GM19238 (cell line): ENCODE results near the gene IRF9.

Experiments used
- DNase-seq: peaks from one replicate; pipeline ENCODE4 v3.0.0; 2011; ENCODE audit warnings: low spot score; ENCODE audit not compliant: insufficient read length

The IRF9 gene

DNA sequence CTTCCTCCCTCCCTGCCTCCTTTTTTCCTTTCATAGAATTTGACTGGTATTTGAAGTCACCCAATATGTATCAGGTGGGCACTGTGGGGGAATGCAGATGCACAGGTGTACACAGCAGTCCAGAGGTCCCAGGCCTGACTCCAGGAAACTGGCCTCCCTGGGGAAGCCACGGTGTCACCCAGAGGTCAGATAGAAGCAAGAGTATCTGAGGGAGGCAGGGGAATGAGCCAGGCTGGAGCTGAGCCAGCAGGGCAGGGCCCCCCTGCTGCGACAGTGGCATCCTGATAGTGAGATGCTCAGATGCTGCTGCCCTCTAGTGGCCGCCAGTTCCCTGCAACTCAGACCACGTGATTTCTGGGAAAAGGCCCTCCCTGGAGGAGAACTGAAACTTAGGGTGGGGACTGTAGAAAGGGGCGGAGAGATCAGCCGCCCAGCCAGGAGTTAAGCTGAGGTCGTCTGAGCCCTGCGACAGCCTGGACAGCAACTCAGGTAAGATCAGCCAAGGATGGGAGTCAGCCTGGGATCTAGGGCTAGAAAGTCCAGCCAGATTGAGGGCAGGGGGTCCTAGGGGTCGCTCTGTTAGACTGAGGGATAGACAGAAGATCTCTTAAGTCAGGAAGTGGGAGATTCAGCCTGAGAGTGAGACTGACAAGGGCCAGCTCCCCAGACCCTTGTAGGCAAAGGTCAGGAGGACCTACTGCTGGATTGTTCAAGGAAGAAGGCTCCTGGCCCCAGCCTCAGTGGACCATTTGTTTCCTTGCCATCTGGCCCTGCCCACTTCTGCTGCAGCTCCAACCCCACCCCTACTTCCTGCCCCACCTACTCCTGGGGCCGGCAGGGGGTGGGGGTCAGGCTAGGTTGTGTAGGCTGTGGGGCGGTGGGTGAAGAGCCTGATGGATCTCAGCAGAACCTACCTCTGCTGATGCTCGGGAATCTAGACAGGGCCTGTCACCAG, at the start of gene IRF9:
TSS of gene IRF9 (plus strand) at position 416 of the 955 bp plus-strand sequence. CDS start 880 bp downstream, outside the sequence.
- DNase-seq, result peak; percentile 93

DNA sequence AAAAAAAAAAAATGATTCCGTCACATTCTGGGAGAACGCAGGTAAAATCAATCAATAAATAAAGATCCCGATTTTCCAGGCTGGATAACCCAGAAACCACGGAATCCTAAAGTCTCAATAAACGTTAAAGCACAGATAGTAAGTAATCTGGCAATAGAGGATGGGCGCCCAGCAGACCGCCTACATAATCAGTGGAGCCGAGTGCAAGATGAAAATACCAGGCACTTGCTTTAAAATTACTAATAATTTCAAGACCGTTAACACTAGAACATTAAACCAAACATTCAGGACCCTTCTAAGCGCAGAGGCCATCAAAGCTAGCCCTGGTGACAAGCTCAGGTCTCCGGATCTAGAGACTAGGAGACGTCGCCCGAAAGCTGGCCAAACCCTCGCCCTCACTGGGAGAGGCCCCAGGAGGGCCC, 47.7 kb upstream of the IRF9 start:
- no peak for DNase-seq

DNA sequence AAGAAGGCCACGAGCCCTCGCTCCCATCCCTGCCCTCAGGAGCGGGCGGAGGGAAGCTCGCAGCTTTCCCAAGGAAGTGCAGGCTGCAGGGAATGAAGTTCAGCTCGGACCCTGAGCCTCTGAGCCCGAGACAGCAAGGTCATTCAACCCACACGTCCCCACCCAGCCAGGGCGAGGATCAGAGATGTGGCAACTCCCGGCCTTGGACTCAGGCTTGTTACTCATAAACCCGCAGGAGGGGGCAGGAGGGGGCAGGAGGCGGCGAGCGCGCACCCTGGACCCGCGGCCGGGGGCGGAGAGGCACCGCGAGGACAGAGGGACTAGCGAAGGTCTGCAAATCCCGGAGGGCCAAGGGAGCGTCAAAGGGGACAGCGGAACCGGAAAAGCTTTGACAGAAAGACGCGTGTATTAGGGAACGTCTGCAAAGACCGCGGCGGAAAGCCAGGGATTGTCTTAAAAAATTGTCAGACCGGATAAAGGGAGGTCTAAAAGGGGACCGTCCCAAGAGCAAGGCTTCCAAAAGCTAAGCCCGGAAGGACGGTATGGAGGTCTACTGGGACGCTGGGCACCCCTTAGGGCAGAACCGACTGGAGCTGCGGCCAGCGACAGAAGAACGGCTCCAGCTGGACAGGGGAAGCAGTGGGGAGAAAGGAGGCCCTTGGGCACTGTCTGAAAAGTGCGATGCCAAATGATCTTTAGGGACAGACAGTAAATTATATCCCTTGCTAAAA, 47.1 kb upstream of the IRF9 start:
- peak; percentile 61 for DNase-seq

DNA sequence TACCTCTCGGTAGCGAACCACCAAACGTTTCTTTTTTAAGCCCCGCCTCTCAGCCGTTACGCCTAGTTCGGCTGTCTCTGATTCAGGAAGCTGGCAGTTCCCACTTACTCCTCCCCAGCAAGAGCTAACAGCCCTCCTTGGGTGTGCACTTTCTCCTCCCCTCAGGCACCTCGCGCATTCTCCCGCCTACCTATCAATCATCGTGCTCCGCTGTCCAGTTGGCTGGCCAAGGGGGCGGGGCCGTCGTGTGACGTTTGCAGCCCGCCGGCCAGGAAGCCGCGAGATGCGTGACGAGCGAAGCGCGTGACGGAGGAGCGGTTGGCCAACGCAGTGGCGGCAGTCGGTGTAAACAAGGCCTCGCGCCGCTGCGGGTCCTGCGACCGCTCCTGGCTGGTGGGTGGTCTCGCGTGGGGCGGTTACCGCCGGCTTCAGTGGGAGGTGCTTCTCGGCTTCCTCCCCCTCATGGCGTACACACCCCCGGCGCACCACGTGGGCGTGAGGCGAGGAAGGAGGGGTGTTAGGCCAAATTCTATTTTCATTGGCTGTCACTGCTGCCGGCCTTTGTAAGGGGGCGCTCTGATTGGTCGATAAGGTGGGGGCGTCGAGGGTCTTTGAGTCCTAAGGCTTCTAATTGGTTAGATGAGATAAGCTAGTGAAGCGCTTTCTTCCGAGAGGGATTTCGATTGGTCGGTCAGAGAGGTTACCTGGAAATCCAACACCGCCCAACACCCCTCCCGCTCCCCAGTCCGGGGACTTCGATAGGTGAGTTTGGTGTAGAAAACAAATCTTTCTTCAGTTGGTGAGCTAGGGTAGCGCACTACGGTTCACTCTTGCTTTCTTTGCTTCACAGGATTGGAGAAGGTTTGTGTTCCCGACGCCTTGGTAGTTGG, 46.3 kb upstream of the IRF9 start, which contains the start of the genes DCAF11 and NRL:
TSS of gene DCAF11 (plus strand) at position 246 of the 890 bp plus-strand sequence. CDS start 818 bp downstream, outside the sequence.
TSS of gene NRL (minus strand) at position 418 of the 890 bp plus-strand sequence. CDS start 32,101 bp downstream, outside the sequence.
- peak; percentile 94 for DNase-seq

DNA sequence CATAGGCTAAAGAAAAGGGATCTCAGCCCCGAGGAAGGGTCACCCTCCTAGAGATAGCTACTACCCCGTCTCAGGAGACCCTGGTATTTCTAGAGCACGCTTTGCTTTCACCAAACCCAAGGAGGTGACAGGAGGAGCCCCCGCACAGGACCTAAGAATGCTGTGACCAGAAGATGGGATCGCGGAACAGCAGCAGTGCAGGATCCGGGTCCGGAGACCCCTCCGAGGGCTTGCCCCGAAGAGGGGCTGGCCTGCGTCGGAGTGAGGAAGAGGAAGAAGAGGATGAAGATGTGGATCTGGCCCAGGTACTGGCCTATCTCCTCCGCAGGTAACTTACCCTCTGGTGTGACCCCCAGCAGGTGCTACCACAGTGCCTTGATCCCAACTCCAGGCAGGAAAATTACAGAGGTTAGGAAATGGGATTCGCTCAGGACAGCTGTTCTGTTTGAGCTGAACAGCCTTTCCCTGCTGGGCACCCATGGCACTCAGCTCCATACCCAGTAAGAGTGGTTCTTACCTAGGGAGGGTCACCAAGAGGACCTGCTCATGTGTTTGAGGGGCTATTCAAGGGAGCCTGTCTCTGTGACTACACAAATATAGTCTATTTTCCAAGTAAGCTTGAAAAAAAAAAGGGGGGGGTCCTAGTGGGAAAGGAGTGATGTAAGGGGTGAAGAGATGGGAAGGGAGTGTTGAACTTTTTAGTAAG, 45.5 kb upstream of the IRF9 start:
- DNase-seq, result no peak

GRCh38 chr14:24116128-24116814, 44.8 kb upstream of the IRF9 start:
- no peak for DNase-seq

DNA sequence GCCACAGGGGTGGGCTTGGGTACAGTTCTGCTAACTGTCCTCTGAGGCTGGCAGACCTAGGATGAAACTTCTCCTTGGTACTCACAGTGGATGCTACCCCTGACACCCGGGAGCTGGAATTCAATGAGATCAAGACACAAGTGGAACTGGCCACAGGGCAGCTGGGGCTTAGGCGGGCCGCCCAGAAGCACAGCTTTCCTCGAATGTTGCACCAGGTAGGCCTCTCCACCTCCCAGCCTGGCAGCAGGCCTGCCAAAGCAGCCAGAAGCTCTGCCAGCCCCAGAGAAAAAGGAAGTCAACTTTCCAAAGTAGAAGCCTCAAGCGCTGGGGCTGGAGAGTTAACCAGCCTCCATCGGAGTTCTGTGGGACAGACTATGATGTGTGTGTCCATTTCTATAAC, 43.9 kb upstream of the IRF9 start:
- DNase-seq, result no peak

DNA sequence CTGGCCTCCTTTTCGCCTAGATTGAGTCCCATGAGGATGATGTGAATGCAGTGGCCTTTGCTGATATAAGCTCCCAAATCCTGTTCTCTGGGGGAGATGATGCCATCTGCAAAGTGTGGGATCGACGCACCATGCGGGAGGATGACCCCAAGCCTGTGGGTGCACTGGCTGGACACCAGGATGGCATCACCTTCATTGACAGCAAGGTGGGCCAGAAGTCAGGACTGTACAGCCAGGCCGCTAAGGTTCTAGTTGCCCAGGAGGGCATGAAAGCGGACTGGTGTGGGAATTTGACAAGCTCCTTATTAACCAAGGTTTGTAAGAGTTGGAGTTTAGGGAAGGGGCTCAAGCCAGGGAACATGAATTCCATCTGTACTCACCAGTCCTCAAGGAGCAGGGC, 41.4 kb upstream of the IRF9 start:
- DNase-seq, result no peak

DNA sequence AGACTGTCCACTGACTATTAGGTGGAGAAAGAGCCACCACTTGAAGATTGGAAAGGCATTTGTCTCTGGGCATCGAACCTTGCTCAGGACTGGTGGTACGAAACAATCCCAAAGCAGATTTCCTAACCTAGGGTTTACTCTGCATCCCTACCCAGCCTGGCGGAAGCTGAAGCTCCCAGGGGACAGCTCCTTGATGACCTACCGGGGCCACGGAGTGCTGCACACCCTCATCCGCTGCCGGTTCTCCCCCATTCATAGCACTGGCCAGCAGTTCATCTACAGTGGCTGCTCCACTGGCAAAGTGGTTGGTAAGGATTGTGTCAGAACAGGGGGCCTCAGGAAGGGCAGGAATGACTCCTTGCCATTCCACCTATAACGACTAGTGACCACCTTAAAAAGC, 39.9 kb upstream of the IRF9 start:
- no peak for DNase-seq

- no peak for DNase-seq
These were observed 38.6 kb upstream of the IRF9 start for GRCh38 chr14:24122416-24122815.

DNA sequence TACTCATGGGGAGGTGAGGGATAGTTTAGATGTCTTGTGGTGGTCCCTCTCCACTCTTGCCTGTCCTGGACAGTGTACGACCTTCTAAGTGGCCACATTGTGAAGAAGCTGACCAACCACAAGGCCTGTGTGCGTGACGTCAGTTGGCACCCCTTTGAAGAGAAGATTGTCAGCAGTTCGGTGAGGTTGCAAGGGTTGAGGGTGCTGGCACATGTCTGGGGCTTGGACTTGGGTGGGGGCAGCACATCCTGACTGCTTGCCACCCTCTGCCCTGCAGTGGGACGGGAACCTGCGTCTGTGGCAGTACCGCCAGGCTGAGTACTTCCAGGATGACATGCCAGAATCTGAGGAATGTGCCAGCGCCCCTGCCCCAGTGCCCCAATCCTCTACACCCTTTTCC, 38.2 kb upstream of the IRF9 start:
- DNase-seq, result no peak

GRCh38 chr14:24123424-24124417, 37.3 kb upstream of the IRF9 start:
- no peak for DNase-seq

DNA sequence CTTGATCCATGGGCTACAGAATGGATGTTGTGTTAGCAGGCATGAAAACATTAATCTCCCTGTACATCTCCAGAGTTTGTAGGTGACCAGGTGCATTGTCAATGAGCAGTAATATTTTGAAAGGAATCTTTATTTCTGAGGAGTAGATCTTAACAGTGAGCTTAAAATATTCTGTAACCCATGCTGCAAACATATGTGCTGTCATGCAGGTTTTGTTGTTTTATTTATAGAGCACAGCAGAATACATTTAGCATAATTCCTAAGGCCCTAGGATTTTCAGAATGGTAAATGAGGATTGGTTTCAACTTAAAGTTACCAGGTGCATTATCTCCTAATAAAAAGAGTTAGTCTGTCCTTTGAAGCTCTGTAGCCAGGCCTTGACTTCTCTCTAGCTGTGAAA, 34.1 kb upstream of the IRF9 start:
- DNase-seq, result no peak

DNA sequence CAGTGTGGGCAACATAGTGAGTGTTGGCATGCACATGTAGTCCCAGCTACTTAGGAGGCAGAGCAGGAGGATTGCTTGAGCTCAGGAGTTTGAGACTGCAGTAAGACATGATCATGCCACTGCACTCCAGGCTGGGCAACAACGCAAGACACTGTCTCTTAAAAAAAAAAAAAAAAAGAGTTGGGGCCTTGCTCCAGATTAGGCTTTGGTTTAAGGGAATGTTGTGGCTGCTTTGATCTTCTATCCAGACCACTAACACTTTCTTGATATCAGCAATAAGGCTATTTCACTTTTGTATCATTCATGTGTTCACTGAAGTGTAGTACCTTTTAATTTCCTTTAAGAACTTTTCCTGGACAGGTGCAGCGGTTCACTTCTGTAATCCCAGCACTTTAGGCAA, 33.4 kb upstream of the IRF9 start:
- DNase-seq, result no peak

DNA sequence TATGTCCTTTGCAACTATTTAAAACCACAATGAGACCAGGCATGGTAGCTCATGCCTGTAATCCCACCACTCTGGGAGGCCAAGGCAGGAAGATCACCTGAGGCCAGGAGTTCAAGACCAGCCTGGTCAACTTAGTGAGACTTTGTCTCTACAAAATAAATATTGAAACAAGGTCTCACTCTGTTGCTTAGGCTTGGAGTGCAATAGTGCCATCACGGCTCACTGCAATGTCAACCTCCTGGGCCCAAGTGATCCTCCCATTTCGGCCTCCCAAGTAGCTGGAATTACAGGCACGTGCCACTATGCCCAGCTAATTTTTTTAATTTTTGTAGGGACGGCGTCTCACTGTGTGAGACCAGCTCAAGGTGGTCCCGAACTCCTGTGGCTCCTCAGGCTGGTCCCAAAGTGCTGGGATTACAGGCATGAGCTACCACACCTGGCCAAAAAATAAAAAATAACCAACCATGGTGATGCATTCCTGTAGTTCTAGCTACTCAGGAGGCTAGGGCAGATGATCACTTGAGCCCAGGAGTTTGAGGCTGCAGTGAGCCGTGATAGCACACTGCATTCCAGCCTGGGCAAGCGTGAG, 31.6 kb upstream of the IRF9 start:
- no peak for DNase-seq

GRCh38 chr14:24130380-24130716, 30.7 kb upstream of the IRF9 start, which contains the start of gene FITM1:
FITM1 (plus strand) TSS chr14:24130659; CDS start chr14:24131564, 905 bp downstream.
- DNase-seq, result no peak

GRCh38 chr14:24130717-24131548, 30.1 kb upstream of the IRF9 start:
- DNase-seq, result no peak
